Measurements from ENCODE around the gene CEMIP.

- TF ChIP-seq EZH2 (IDR thresholded peaks at IDR 0.05; ENCODE audit: low read length, unreplicated experiment) (no peak), CTCF (conservative IDR thresholded peaks at IDR 0.05; ENCODE audit: low read depth, low read length) (no peak)
Observed at GRCh38 chr15:80761754-80762153, 17.4 kb upstream of the CEMIP start.

Data from PC-3 (cell line).